Transverse colon (tissue), 3 donors: Measurements from ENCODE around the gene CNTNAP2.

Experiments
- EP300 ChIP-seq: sonication (generic); formaldehyde crosslinking; IDR thresholded peaks from one replicate; pipeline ENCODE4 v1.6.1; 2017; ENCODE audit warnings: antibody characterized with exemption, low read depth
- POLR2A ChIP-seq: fragments of 450-650 bp; IDR thresholded peaks from one replicate; pipeline ENCODE4 v1.6.1; 2016; ENCODE audit warnings: antibody characterized with exemption, mild to moderate bottlenecking, moderate library complexity
- TF ChIP-seq, protein P1 (sequence below), 5 experiments: fragments of 200-600 bp in 3 of 5; fragments of 450-650 bp in 2 of 5; sonication (generic) in 3 of 5; IDR thresholded peaks; 1 replicate in 2 of 5; 2 replicates in 3 of 5; pipeline ENCODE4 v1.5.1; 2016 to 2017; ENCODE audit warnings: antibody characterized with exemption in 5 of 5, inconsistent platforms in 3 of 5, mild to moderate bottlenecking in 2 of 5, moderate library complexity in 1 of 5

DNA sequence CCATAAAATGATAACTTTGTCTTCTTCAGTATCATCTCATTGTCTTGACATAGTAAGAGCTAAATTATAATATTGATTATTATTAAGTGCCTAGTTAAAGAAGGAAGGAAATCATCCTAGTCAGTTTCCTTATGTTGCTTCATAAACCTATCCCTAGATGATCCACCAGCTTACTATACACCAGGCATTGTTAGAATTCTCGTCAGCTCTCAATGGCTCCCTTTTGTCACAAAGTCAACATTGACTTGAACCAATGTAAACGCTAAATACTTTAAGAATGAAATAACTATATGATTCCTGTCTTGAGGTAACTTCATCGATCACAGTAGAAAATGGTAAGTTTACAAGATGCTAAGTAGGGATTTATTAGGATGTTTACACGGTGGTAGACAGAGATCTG is 1162.9 kb downstream of the CNTNAP2 start:
- TF ChIP-seq, protein P1, sequence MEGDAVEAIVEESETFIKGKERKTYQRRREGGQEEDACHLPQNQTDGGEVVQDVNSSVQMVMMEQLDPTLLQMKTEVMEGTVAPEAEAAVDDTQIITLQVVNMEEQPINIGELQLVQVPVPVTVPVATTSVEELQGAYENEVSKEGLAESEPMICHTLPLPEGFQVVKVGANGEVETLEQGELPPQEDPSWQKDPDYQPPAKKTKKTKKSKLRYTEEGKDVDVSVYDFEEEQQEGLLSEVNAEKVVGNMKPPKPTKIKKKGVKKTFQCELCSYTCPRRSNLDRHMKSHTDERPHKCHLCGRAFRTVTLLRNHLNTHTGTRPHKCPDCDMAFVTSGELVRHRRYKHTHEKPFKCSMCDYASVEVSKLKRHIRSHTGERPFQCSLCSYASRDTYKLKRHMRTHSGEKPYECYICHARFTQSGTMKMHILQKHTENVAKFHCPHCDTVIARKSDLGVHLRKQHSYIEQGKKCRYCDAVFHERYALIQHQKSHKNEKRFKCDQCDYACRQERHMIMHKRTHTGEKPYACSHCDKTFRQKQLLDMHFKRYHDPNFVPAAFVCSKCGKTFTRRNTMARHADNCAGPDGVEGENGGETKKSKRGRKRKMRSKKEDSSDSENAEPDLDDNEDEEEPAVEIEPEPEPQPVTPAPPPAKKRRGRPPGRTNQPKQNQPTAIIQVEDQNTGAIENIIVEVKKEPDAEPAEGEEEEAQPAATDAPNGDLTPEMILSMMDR (IDR thresholded peaks at IDR 0.05): no peak
- no peak for TF ChIP-seq EP300
- no peak for TF ChIP-seq POLR2A
